GM18868 (cell line): ENCODE results near the gene PADI3.
"Not testable (repeated sequence)": the region's sequence is repeated elsewhere in the genome, so short reads cannot be mapped to it uniquely, and the experiment has no call there.

Experiments used
- ATAC-seq: cut with Tn5 transposase; IDR thresholded peaks from one replicate; pipeline ENCODE4 v1.9.1; 2021; ENCODE audit warnings: mild to moderate bottlenecking, moderate library complexity; ENCODE audit not compliant: unreplicated experiment

The PADI3 gene

GRCh38 chr1:17321857-17322390 is 73.0 kb downstream of the PADI3 start:
- ATAC-seq: not testable (repeated sequence)

DNA sequence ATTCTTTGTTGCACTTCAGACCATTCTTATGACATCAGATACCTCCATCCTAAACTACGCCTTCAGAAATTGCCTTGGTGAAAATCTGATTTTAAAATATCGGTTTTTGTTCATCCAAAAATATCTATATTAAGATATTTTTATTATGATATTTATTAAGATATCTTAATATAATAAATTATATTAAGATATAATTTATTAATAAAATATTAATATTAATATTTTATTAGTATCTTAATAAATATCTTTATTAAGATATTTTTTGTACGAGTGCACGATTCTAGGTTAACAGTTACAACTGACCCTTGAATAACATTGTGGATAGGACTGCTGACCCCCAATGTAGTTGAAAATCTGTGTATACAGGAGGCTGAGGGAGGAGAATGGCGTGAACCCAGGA is 80.0 kb downstream of the PADI3 start:
- ATAC-seq: no peak

DNA sequence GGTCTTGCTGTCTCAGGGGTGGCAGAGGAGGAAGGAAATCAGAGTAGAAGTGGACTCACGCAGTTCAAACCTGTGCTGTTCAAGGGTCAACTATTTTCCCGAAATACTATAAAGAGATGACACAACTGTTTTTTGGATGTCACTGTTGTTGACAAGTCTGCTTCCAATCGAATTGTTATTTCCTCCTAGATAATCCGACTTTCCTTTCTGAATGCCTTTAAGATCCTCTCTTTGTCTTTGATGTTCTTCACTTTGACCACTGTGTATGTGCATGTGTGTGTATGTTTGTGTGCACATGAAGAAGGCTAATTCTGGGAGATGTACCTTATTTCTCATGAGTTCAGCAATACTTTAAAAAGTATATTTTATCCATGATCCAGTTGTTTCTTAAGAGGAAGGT is 80.7 kb downstream of the PADI3 start:
- no peak for ATAC-seq

DNA sequence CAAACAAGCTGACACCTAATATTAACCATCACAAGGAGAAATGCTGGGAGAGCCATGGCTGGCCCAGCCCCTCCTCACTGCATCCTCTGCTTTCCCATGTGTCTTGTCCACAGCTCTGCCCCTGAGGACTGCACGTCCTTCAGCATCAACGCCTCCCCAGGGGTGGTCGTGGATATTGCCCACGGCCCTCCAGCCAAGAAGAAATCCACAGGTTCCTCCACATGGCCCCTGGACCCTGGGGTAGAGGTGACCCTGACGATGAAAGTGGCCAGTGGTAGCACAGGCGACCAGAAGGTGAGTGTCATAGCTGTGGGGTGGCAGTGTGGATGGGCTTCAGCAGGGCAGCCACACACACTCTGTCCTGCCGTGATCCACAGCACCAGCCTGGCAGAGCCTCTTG is 82.0 kb downstream of the PADI3 start:
- ATAC-seq: no peak

GRCh38 chr1:17333081-17333480 is 84.2 kb downstream of the PADI3 start:
- ATAC-seq: no peak
